Liver (tissue), 9 donors: ENCODE results near the gene SEPTIN8. TPM values are rescaled to one million over a fixed set of nuclear protein-coding genes. Genes with fewer than 3 reads are reported as not detected.

Experiments used
- DNase-seq: peaks from one replicate; pipeline ENCODE4 v3.0.0-alpha.2; 2017; ENCODE audit warnings: low spot score
- H3K27ac ChIP-seq, 2 donors: one replicate each; pipeline ENCODE4 v1.7.0; 2013; ENCODE audit warnings: inconsistent platforms in 2 of 2, low read length in 2 of 2, control low read depth in 1 of 2, low read depth in 1 of 2, mild to moderate bottlenecking in 1 of 2
- H3K27me3 ChIP-seq, 4 donors: one replicate each; pipeline versions ENCODE4 v1.6.1 to v1.7.0; 2013; ENCODE audit warnings: low read length in 3 of 4, inconsistent platforms in 1 of 4, mild to moderate bottlenecking in 1 of 4, moderate library complexity in 1 of 4; ENCODE audit not compliant: control insufficient read depth in 4 of 4, insufficient read depth in 4 of 4
- H3K36me3 ChIP-seq, 4 donors: one replicate each; pipeline versions ENCODE4 v1.6.1 to v1.7.0; 2013; ENCODE audit warnings: low read length in 3 of 4, mild to moderate bottlenecking in 3 of 4, low read depth in 1 of 4, moderate library complexity in 1 of 4; ENCODE audit not compliant: control insufficient read depth in 4 of 4, insufficient read depth in 3 of 4
- H3K4me1 ChIP-seq, 4 donors: one replicate each; pipeline versions ENCODE4 v1.6.1 to v1.7.0; 2013; ENCODE audit warnings: low read length in 3 of 4, mild to moderate bottlenecking in 3 of 4, moderate library complexity in 1 of 4; ENCODE audit not compliant: control insufficient read depth in 4 of 4, insufficient read depth in 4 of 4
- H3K4me3 ChIP-seq, 3 donors: one replicate each; pipeline versions ENCODE4 v1.6.1 to v1.7.0; 2013; ENCODE audit warnings: low read length in 3 of 3, control low read depth in 1 of 3, low read depth in 1 of 3, mild to moderate bottlenecking in 1 of 3
- H3K9ac ChIP-seq, 2 donors: one replicate each; pipeline ENCODE4 v1.7.0; 2013; ENCODE audit warnings: low read length in 2 of 2, mild to moderate bottlenecking in 2 of 2, moderate library complexity in 2 of 2, control low read depth in 1 of 2, low read depth in 1 of 2
- H3K9me3 ChIP-seq, 4 donors: one replicate each; pipeline versions ENCODE4 v1.6.1 to v1.7.0; 2013; ENCODE audit warnings: low read length in 3 of 4; ENCODE audit not compliant: control insufficient read depth in 4 of 4
- ATF3 ChIP-seq: IDR thresholded peaks from 2 replicates; pipeline ENCODE4 v1.6.1; 2016; ENCODE audit warnings: antibody characterized with exemption
- CTCF ChIP-seq: fragments of 150-350 bp; IDR thresholded peaks from 2 replicates; pipeline ENCODE4 v1.5.1; 2017; ENCODE audit warnings: improper control_type of control experiment, low read depth, low read length; ENCODE audit not compliant: missing input control
- EGR1 ChIP-seq, 2 donors: IDR thresholded peaks; 2 replicates each; pipeline ENCODE4 v1.6.1; 2016 to 2018; ENCODE audit warnings: antibody characterized with exemption in 2 of 2, low read depth in 2 of 2
- FOXA1 ChIP-seq: IDR thresholded peaks from 2 replicates; pipeline ENCODE4 v1.6.1; 2016; ENCODE audit warnings: antibody characterized with exemption
- FOXA2 ChIP-seq: IDR thresholded peaks from 2 replicates; pipeline ENCODE4 v1.6.1; 2016; ENCODE audit warnings: antibody characterized with exemption
- GABPA ChIP-seq, 2 donors: IDR thresholded peaks in 1 of 2; conservative IDR thresholded peaks in 1 of 2; 2 replicates each; pipeline ENCODE4 v1.6.1; 2016; ENCODE audit warnings: antibody characterized with exemption in 2 of 2, mild to moderate bottlenecking in 1 of 2, moderate library complexity in 1 of 2
- HNF4A ChIP-seq, 2 donors: conservative IDR thresholded peaks; 2 replicates each; pipeline ENCODE4 v1.6.1; 2016; ENCODE audit warnings: antibody characterized with exemption in 2 of 2, mild to moderate bottlenecking in 2 of 2
- HNF4G ChIP-seq: IDR thresholded peaks from 2 replicates; pipeline ENCODE4 v1.6.1; 2016; ENCODE audit warnings: antibody characterized with exemption
- JUND ChIP-seq, 2 donors: IDR thresholded peaks; 2 replicates each; pipeline ENCODE4 v1.6.1; 2016; ENCODE audit warnings: antibody characterized with exemption in 2 of 2
- MAX ChIP-seq: IDR thresholded peaks from 2 replicates; pipeline ENCODE4 v1.6.1; 2016; ENCODE audit warnings: antibody characterized with exemption
- NR2F2 ChIP-seq: IDR thresholded peaks from 2 replicates; pipeline ENCODE4 v1.6.1; 2016; ENCODE audit warnings: antibody characterized with exemption
- RAD21 ChIP-seq, 2 donors: IDR thresholded peaks; 2 replicates each; pipeline ENCODE4 v1.6.1; 2016; ENCODE audit warnings: antibody characterized with exemption in 2 of 2, mild to moderate bottlenecking in 2 of 2
- REST ChIP-seq: IDR thresholded peaks from 2 replicates; pipeline ENCODE4 v1.6.1; 2016; ENCODE audit warnings: antibody characterized with exemption, mild to moderate bottlenecking
- RXRA ChIP-seq, 2 donors: IDR thresholded peaks; 2 replicates each; pipeline ENCODE4 v1.6.1; 2017 to 2018; ENCODE audit warnings: antibody characterized with exemption in 2 of 2, mild to moderate bottlenecking in 1 of 2
- SP1 ChIP-seq: IDR thresholded peaks from 2 replicates; pipeline ENCODE4 v1.6.1; 2018; ENCODE audit warnings: antibody characterized with exemption, mild to moderate bottlenecking
- TAF1 ChIP-seq: conservative IDR thresholded peaks from 2 replicates; pipeline ENCODE4 v1.6.1; 2016; ENCODE audit warnings: antibody characterized with exemption, mild to moderate bottlenecking
- YY1 ChIP-seq: IDR thresholded peaks from 2 replicates; pipeline ENCODE4 v1.6.1; 2016; ENCODE audit warnings: antibody characterized with exemption, mild to moderate bottlenecking
- ZBTB33 ChIP-seq: IDR thresholded peaks from 2 replicates; pipeline ENCODE4 v1.6.1; 2016; ENCODE audit warnings: antibody characterized with exemption
- WGBS: extraction: QIAGEN DNeasy Blood & Tissue Kit; methylation state at CpG from one replicate; pipeline ENCODE4 v1.1.7; 2013; 5-methylcytosine and 5-hydroxymethylcytosine counted together
- polyA plus RNA-seq, 2 donors: library from polyadenylated mRNA; stranded (reverse) in 1 of 2; unstranded in 1 of 2; fragments of 200-250 nt in 1 of 2; fragments of >200 nt in 1 of 2; fragmentation: Nextera tagmentation in 1 of 2; extraction: Ambion mirVana in 1 of 2; gene quantifications; one replicate each; pipeline versions ENCODE4 v1.2.1 to v1.2.3, GENCODE V29; 2013 to 2015
- total RNA-seq, 2 donors: library from RNA; depleted of rRNA; stranded (reverse); fragments of >200 nt; gene quantifications; one replicate each; pipeline ENCODE4 v1.2.3, GENCODE V29; 2014
- donor health status: healthy.
- donor health status: healthy.
- donor health status: healthy.
- donor health status: healthy.
- donor health status: healthy.

The SEPTIN8 gene
- total and polyA plus RNA-seq, 4 donors: 4.7 to 16.5 (median 9.8) TPM

- no peak overlapping the region for H3K27ac ChIP-seq
- no peaks in the 10 kb centered on the region for H3K27me3 ChIP-seq
- H3K36me3 ChIP-seq: peaks cover 0 to 46% (median 7%) of the 10 kb centered on the region in 4 donors
- 95% methylated on average over 22 of the region's 22 CpGs for WGBS
- peak; percentile 31 for DNase-seq
- H3K4me3 ChIP-seq: no peak overlapping the region
- TF ChIP-seq SP1 (no peak), REST (no peak), YY1 (no peak), JUND (IDR thresholded peaks at IDR 0.05) (no peak), RAD21 (IDR thresholded peaks at IDR 0.05) (no peak), GABPA (IDR thresholded peaks at IDR 0.05 in 1 of 2, conservative IDR thresholded peaks at IDR 0.05 in 1 of 2) (no peak), ZBTB33 (no peak), TAF1 (no peak), MAX (no peak)
- H3K9ac ChIP-seq: no peak overlapping the region
- H3K4me1 ChIP-seq: no peaks in the 10 kb centered on the region
- no peaks in the 10 kb centered on the region for H3K9me3 ChIP-seq
Measured at GRCh38 chr5:132761321-132762240, 15.5 kb downstream of the SEPTIN8 start.

- no peaks in the 10 kb centered on the region for H3K4me1 ChIP-seq
- peaks cover 0 to 46% (median 7%) of the 10 kb centered on the region in 4 donors for H3K36me3 ChIP-seq
- no peak overlapping the region for H3K4me3 ChIP-seq
- H3K27ac ChIP-seq: no peak overlapping the region
- H3K27me3 ChIP-seq: no peaks in the 10 kb centered on the region
- WGBS: 97% methylated on average over 21 of the region's 21 CpGs
- no peaks in the 10 kb centered on the region for H3K9me3 ChIP-seq
- H3K9ac ChIP-seq: no peak overlapping the region
- DNase-seq: peak; percentile 28
- TF ChIP-seq HNF4G (no peak), YY1 (no peak), HNF4A (conservative IDR thresholded peaks at IDR 0.05) (no peak), RAD21 (IDR thresholded peaks at IDR 0.05) (no peak), FOXA2 (no peak), ZBTB33 (no peak), RXRA (IDR thresholded peaks at IDR 0.05) (no peak), ATF3 (no peak), GABPA (IDR thresholded peaks at IDR 0.05 in 1 of 2, conservative IDR thresholded peaks at IDR 0.05 in 1 of 2) (no peak), EGR1 (IDR thresholded peaks at IDR 0.05; ENCODE audit: low read depth in 2 of 2) (no peak), TAF1 (no peak), JUND (IDR thresholded peaks at IDR 0.05) (no peak), FOXA1 (no peak), NR2F2 (no peak), CTCF (no peak), MAX (no peak)
Measured at GRCh38 chr5:132760601-132761317, 16.3 kb downstream of the SEPTIN8 start.
